Measurements from ENCODE around the gene AMOTL2.

GRCh38 chr3:134369861-134370596 is 4.2 kb downstream of the AMOTL2 start:
- TF ChIP-seq CTCF (IDR thresholded peaks at IDR 0.05) (no peak), POLR2A (IDR thresholded peaks at IDR 0.05) (no peak)
